GM13976 (cell line): Measurements from ENCODE around the gene AURKB.
"Not testable (repeated sequence)": the region's sequence is repeated elsewhere in the genome, so short reads cannot be mapped to it uniquely, and the experiment has no call there.

Experiments
- DNase-seq: peaks from one replicate; pipeline ENCODE4 v3.0.0; 2012; ENCODE audit warnings: low spot score
- CTCF ChIP-seq: IDR thresholded peaks from 2 replicates; pipeline ENCODE4 v1.5.1; 2012; ENCODE audit warnings: borderline replicate concordance, mild to moderate bottlenecking; ENCODE audit not compliant: insufficient read depth; ENCODE audit errors: extremely low read depth, missing control alignments, control extremely low read depth
- in situ Hi-C: fragments of 300-500 bp; cut with MboI; formaldehyde crosslinking; loops from one replicate; pipeline ENCODE4 v1.12.0; 2022; ENCODE audit warnings: low sequenced_read_pairs, mixed read lengths, inconsistent platforms; ENCODE audit not compliant: unreplicated experiment

Gene AURKB

GRCh38 chr17:8253801-8254200 lies 43.4 kb upstream of the AURKB start:
- no peak for DNase-seq
- in situ Hi-C loops = no loop called here
- TF ChIP-seq CTCF = no peak

GRCh38 chr17:8251411-8251810 lies 41.0 kb upstream of the AURKB start:
- in situ Hi-C loops, DNase-seq: not testable (repeated sequence)

- TF ChIP-seq CTCF = no peak
- in situ Hi-C loops = no loop called here
- DNase-seq = no peak
Observed at GRCh38 chr17:8249621-8250500, 39.5 kb upstream of the AURKB start.

- in situ Hi-C loops = no loop called here
- peak; percentile 95 for DNase-seq
- no peak for TF ChIP-seq CTCF
Observed at GRCh38 chr17:8248751-8249607, 38.6 kb upstream of the AURKB start, which contains the start of gene PFAS. PFAS (plus strand) TSS chr17:8249289; CDS start chr17:8253938, 4,649 bp downstream.

- TF ChIP-seq CTCF = no peak
- no peak for DNase-seq
- in situ Hi-C loops = no loop called here
Observed at GRCh38 chr17:8244768-8245167, 34.4 kb upstream of the AURKB start.

- in situ Hi-C loops = no loop called here
- no peak for TF ChIP-seq CTCF
- DNase-seq = no peak
Observed at GRCh38 chr17:8243827-8244226, 33.5 kb upstream of the AURKB start.
